HepG2 (cell line): Measurements from ENCODE around the gene CR1L. TPM values are rescaled to one million over a fixed set of nuclear protein-coding genes. Genes with fewer than 3 reads are reported as not detected.
A peak's percentile ranks its signal among the peaks of the same experiment; 100 is the strongest.

Experiments
- ATAC-seq: fragments of 200-7000 bp; cut with Tn5 transposase; 3 replicates; pipeline ENCODE4 v1.9.1; 2020; ENCODE audit warnings: mild to moderate bottlenecking, moderate library complexity
- BruUV-seq: library from RNA; stranded (reverse); fragments of 400-500 nt; replicated peaks from 2 replicates; lab custom pipeline; 2021; lab: Mats Ljungman, UMichigan
- CTCF ChIA-PET: fragments of 300-600 bp; formaldehyde crosslinking; extraction: SDS; loops from one replicate; lab custom pipeline; 2021; ENCODE audit warnings: low total read pairs, inconsistent platforms, low intra/inter-chr PET ratio; lab: Yijun Ruan, JAX
- POLR2A ChIA-PET: fragments of 350-600 bp; sonication (Branson Sonifier 250); formaldehyde crosslinking; loops from one replicate; lab custom pipeline; 2020; ENCODE audit warnings: antibody characterized with exemption, inconsistent platforms; lab: Yijun Ruan, JAX
- DNase-seq: peaks from one replicate; pipeline ENCODE4 v3.0.0-alpha.2; 2015; ENCODE audit warnings: low spot score
- FAIRE-seq: peaks from 3 replicates; lab custom pipeline; 2011; peaks lifted over from hg19 to GRCh38; lab: Jason Lieb, UNC
- H2AFZ ChIP-seq: one replicate; pipeline ENCODE4 v1.6.1; 2011; ENCODE audit warnings: low read length, inconsistent platforms
- H3K27ac ChIP-seq: fragments of 300-600 bp; 3 replicates; pipeline ENCODE4 v1.8.0; 2011; ENCODE audit warnings: mixed run types, mild to moderate bottlenecking, mixed read lengths, low read length, inconsistent platforms; ENCODE audit not compliant: insufficient read depth; ENCODE audit errors: extremely low read length
- H3K27me3 ChIP-seq, 2 experiments: fragments of 200-600 bp in 1 of 2; 2 replicates in 1 of 2; 3 replicates in 1 of 2; pipeline versions ENCODE4 v1.6.0 to v1.8.0; 2011; ENCODE audit warnings: low read length in 2 of 2, mild to moderate bottlenecking in 2 of 2, moderate library complexity in 2 of 2, inconsistent platforms in 1 of 2; ENCODE audit not compliant: insufficient read depth in 2 of 2, control insufficient read depth in 1 of 2
- H3K36me3 ChIP-seq, 2 experiments: fragments of 200-600 bp in 1 of 2; replicated peaks in 1 of 2; 2 replicates in 1 of 2; 3 replicates in 1 of 2; pipeline versions ENCODE4 v1.5.1 to v1.8.0; 2011; ENCODE audit warnings: low read length in 2 of 2, inconsistent platforms in 1 of 2; ENCODE audit not compliant: insufficient read depth in 2 of 2, control insufficient read depth in 1 of 2
- H3K4me1 ChIP-seq: 2 replicates; pipeline ENCODE4 v1.5.1; 2012; ENCODE audit warnings: low read length, inconsistent platforms; ENCODE audit not compliant: insufficient read depth
- H3K4me2 ChIP-seq: 2 replicates; pipeline ENCODE4 v1.6.0; 2011; ENCODE audit warnings: low read depth, low read length, inconsistent platforms
- H3K4me3 ChIP-seq, 3 experiments: fragments of 200-600 bp in 1 of 3; sonication (generic), shearing (Covaris generic) in 1 of 3; replicated peaks in 1 of 3; 2 replicates each; pipeline ENCODE4 v1.5.1; 2011 to 2016; ENCODE audit warnings: low read length in 3 of 3, inconsistent platforms in 2 of 3, low read depth in 2 of 3, mild to moderate bottlenecking in 2 of 3, control low read depth in 1 of 3, mixed read lengths in 1 of 3; ENCODE audit not compliant: insufficient read depth in 1 of 3
- H3K79me2 ChIP-seq: one replicate; pipeline ENCODE4 v1.6.1; 2011; ENCODE audit warnings: low read length, inconsistent platforms; ENCODE audit not compliant: insufficient read depth
- H3K9ac ChIP-seq: 2 replicates; pipeline ENCODE4 v1.6.0; 2011; ENCODE audit warnings: mild to moderate bottlenecking, low read depth, low read length, inconsistent platforms; ENCODE audit not compliant: insufficient read depth
- H3K9me3 ChIP-seq: 2 replicates; pipeline ENCODE4 v1.5.1; 2012; ENCODE audit warnings: mild to moderate bottlenecking, low read length
- H4K20me1 ChIP-seq: 2 replicates; pipeline ENCODE4 v1.6.0; 2011; ENCODE audit warnings: inconsistent platforms, mild to moderate bottlenecking, low read length, moderate library complexity; ENCODE audit not compliant: insufficient read depth
- AHDC1 ChIP-seq: sonication (generic); formaldehyde crosslinking; IDR thresholded peaks from 2 replicates; pipeline ENCODE4 v1.5.1; 2020; ENCODE audit warnings: mild to moderate bottlenecking, missing genetic modification reagents, borderline replicate concordance
- BCL6 ChIP-seq: IDR thresholded peaks from 2 replicates; pipeline ENCODE4 v1.6.1; 2016; ENCODE audit warnings: missing genetic modification reagents, missing compliant biosample characterization
- BHLHE40 ChIP-seq: IDR thresholded peaks from 2 replicates; pipeline ENCODE4 v1.6.1; 2011; ENCODE audit warnings: low read length, improper control_type of control experiment
- EP300 ChIP-seq, 3 experiments: sonication (generic) in 1 of 3; formaldehyde crosslinking in 1 of 3; IDR thresholded peaks; 2 replicates each; pipeline versions ENCODE4 v1.5.1 to v1.6.1; 2011 to 2020; ENCODE audit warnings: low read depth in 2 of 3, low read length in 2 of 3, borderline replicate concordance in 1 of 3, improper control_type of control experiment in 1 of 3, mild to moderate bottlenecking in 1 of 3, missing genetic modification reagents in 1 of 3, moderate library complexity in 1 of 3
- FOSL2 ChIP-seq: sonication (generic); formaldehyde crosslinking; IDR thresholded peaks from 2 replicates; pipeline ENCODE4 v1.4.0; 2020; ENCODE audit warnings: missing genetic modification reagents
- JUND ChIP-seq: sonication (generic); formaldehyde crosslinking; IDR thresholded peaks from 2 replicates; pipeline ENCODE4 v1.8.0; 2022; ENCODE audit warnings: mild to moderate bottlenecking, missing genetic modification reagents
- KDM6A ChIP-seq: IDR thresholded peaks from 2 replicates; pipeline ENCODE4 v1.6.1; 2016; ENCODE audit warnings: low read depth
- MIER3 ChIP-seq: IDR thresholded peaks from 2 replicates; pipeline ENCODE4 v1.6.1; 2016; ENCODE audit warnings: missing compliant biosample characterization, borderline replicate concordance
- NCOA2 ChIP-seq: sonication (generic); formaldehyde crosslinking; IDR thresholded peaks from 2 replicates; pipeline ENCODE4 v1.8.0; 2022; ENCODE audit warnings: inconsistent platforms
- SALL1 ChIP-seq: sonication (generic); formaldehyde crosslinking; IDR thresholded peaks from 2 replicates; pipeline ENCODE4 v1.8.0; 2022; ENCODE audit warnings: mild to moderate bottlenecking, missing genetic modification reagents
- TARDBP ChIP-seq: sonication (generic); formaldehyde crosslinking; IDR thresholded peaks from 2 replicates; pipeline ENCODE4 v1.8.0; 2022; ENCODE audit warnings: mild to moderate bottlenecking, missing genetic modification reagents
- TBX3 ChIP-seq: fragments of 450-650 bp; IDR thresholded peaks from 2 replicates; pipeline ENCODE4 v1.6.1; 2017; ENCODE audit warnings: antibody characterized with exemption, mild to moderate bottlenecking, inconsistent platforms, borderline replicate concordance
- TCF12 ChIP-seq, 2 experiments: fragments of 450-650 bp in 1 of 2; sonication (generic) in 1 of 2; formaldehyde crosslinking in 1 of 2; IDR thresholded peaks; 2 replicates each; pipeline versions ENCODE4 v1.6.1 to v1.8.0; 2017 to 2022; ENCODE audit warnings: antibody characterized with exemption in 1 of 2, mild to moderate bottlenecking in 1 of 2, missing genetic modification reagents in 1 of 2, moderate library complexity in 1 of 2
- ZNF614 ChIP-seq: IDR thresholded peaks from 2 replicates; pipeline ENCODE4 v1.6.1; 2018; ENCODE audit warnings: missing biosample characterization, missing genetic modification reagents, inconsistent platforms, borderline replicate concordance
- ZNF703 ChIP-seq: sonication (generic); formaldehyde crosslinking; IDR thresholded peaks from 2 replicates; pipeline ENCODE4 v1.5.1; 2020; ENCODE audit warnings: missing genetic modification reagents, mild to moderate bottlenecking, moderate library complexity, borderline replicate concordance
- ZNF713 ChIP-seq: sonication (generic); formaldehyde crosslinking; IDR thresholded peaks from 2 replicates; pipeline ENCODE4 v1.4.0; 2020; ENCODE audit warnings: mild to moderate bottlenecking, missing genetic modification reagents
- ZNF878 ChIP-seq: sonication (generic); formaldehyde crosslinking; IDR thresholded peaks from 2 replicates; pipeline ENCODE4 v1.8.1; 2023; ENCODE audit warnings: mild to moderate bottlenecking, missing genetic modification reagents, moderate library complexity
- ZSCAN20 ChIP-seq: sonication (generic); formaldehyde crosslinking; IDR thresholded peaks from 2 replicates; pipeline ENCODE4 v1.4.0; 2020; ENCODE audit warnings: missing genetic modification reagents, mild to moderate bottlenecking, borderline replicate concordance
- WGBS: methylation state at CpG from one replicate; pipeline ENCODE4 v1.1.6; 2017; ENCODE audit warnings: low lambda C conversion rate; 5-methylcytosine and 5-hydroxymethylcytosine counted together
- in situ Hi-C: cut with HindIII; loops from 2 replicates; pipeline ENCODE4 v1.10.0; 2017; ENCODE audit warnings: low pct_unique_long_range_greater_than_20kb; ENCODE audit not compliant: extremely low pct_ligation_motif_present
- intact Hi-C: fragments of 100-400 bp; cut with micrococcal nuclease; formaldehyde crosslinking; loops from one replicate; pipeline ENCODE4 v1.10.0; 2022; ENCODE audit not compliant: unreplicated experiment
- polyA plus RNA-seq, 8 experiments: library from polyadenylated mRNA; depleted of rRNA in 3 of 8; stranded (reverse) in 7 of 8; unstranded in 1 of 8; fragments of >200 nt; fragmentation: Illumina TruSeq in 4 of 8; extraction: Trizol in 4 of 8; gene quantifications; 2 replicates each; pipeline versions ENCODE4 v1.2.1 to v1.2.3, GENCODE V29; 2011 to 2016; ENCODE audit warnings: low read depth in 4 of 8, missing spikeins in 1 of 8, mixed read lengths in 1 of 8; ENCODE audit not compliant: insufficient read depth in 1 of 8
- total RNA-seq, 5 experiments: library from RNA; depleted of rRNA; stranded (reverse); fragments of >200 nt; fragmentation: Illumina TruSeq; extraction: Trizol; gene quantifications; 2 replicates each; pipeline ENCODE4 v1.2.3, GENCODE V29; 2016; ENCODE audit warnings: low read depth in 1 of 5

The CR1L gene
- total and polyA plus RNA-seq, 2 of the 13 experiments (the other 11 are each of a cell fraction or from before 2014, with no cell fraction given), result not detected

- Histone ChIP-seq H3K27ac (no peak overlapping the region), H3K4me2 (peak overlapping the region; percentile 34; the same call in 1 of the 2 replicates), H3K36me3 (no peaks in the 10 kb centered on the region), H3K79me2 (no peaks in the 10 kb centered on the region), H3K9me3 (no peaks in the 10 kb centered on the region), H3K4me1 (peaks cover 23% of the 10 kb centered on the region), H2AFZ (no peak overlapping the region), H3K9ac (no peak overlapping the region), H3K4me3 (no peak overlapping the region), H3K27me3 (no peaks in the 10 kb centered on the region), H4K20me1 (no peaks in the 10 kb centered on the region)
- WGBS, result 2% methylated on average over 6 of the region's 6 CpGs
- DNase-seq (peak; percentile 95), ATAC-seq (peak; percentile 98), FAIRE-seq (peak; percentile 49)
- intact Hi-C loops (no loop called here), in situ Hi-C loops (no loop called here)
- CTCF ChIA-PET, result interaction anchor here (0.8 kb wide), 1 partner anchor 17 kb away, joined by 3 read pairs; no protein-coding TSS in a partner anchor
- POLR2A ChIA-PET, result no interaction called here
- BruUV-seq, result no TSS peak
- peak; percentile 97 for TF ChIP-seq AHDC1 (CRISPR knock-in tag)
- peak; percentile 37; the same call in 1 of the 2 replicates for TF ChIP-seq MIER3 (CRISPR knock-in tag)
- peak; percentile 78; the same call in 1 of the 2 replicates for TF ChIP-seq TARDBP
- no peak for TF ChIP-seq ZNF713 (CRISPR knock-in tag)
- peak; percentile 39; the same call in 1 of the 2 replicates for TF ChIP-seq KDM6A (CRISPR knock-in tag)
- TF ChIP-seq ZNF703 (CRISPR knock-in tag), result 0 out of 2 replicates have a peak, but pooled peaks have one; percentile 40
- peak; percentile 99 for TF ChIP-seq FOSL2 (CRISPR knock-in tag)
- TF ChIP-seq BHLHE40, result peak; percentile 85
- TF ChIP-seq EP300 (IDR thresholded peaks at IDR 0.05; ENCODE audit: low read depth in 2 of 2, low read length in 2 of 2), result peak; percentile 89 to 97; a peak in 3 of 4 replicates
- TF ChIP-seq EP300 (CRISPR knock-in tag; IDR thresholded peaks at IDR 0.05; ENCODE audit: borderline replicate concordance), result peak; percentile 98
- TF ChIP-seq JUND (CRISPR knock-in tag), result peak; percentile 93
- peak; percentile 42; the same call in 1 of the 2 replicates for TF ChIP-seq ZNF878 (CRISPR knock-in tag)
- TF ChIP-seq BCL6 (CRISPR knock-in tag), result peak; percentile 98
- TF ChIP-seq TBX3, result peak; percentile 88
- peak; percentile 78; the same call in 1 of the 2 replicates for TF ChIP-seq SALL1
- peak; percentile 97 for TF ChIP-seq NCOA2 (CRISPR knock-in tag)
- peak; percentile 80; the same call in 1 of the 2 replicates for TF ChIP-seq ZNF614
- TF ChIP-seq ZSCAN20, result no peak
- no peak for TF ChIP-seq TCF12 (IDR thresholded peaks at IDR 0.05)
- 0 out of 2 replicates have a peak, but pooled peaks have one; percentile 43 for TF ChIP-seq TCF12 (CRISPR knock-in tag; IDR thresholded peaks at IDR 0.05)
Observed at GRCh38 chr1:207603777-207604176, 41.2 kb upstream of the CR1L start.
